HepG2 (cell line): ENCODE data around the gene PEBP1. TPM values are rescaled to one million over a fixed set of nuclear protein-coding genes. Genes with fewer than 3 reads are reported as not detected.

ENCODE experiments used
- CEBPG ChIP-seq: IDR thresholded peaks from 2 replicates; pipeline ENCODE4 v1.6.1; 2016
- CREB1 ChIP-seq, 2 experiments: fragments of 450-650 bp in 1 of 2; IDR thresholded peaks; 2 replicates each; pipeline ENCODE4 v1.6.1; 2016 to 2017; ENCODE audit warnings: control low read depth in 1 of 2, mild to moderate bottlenecking in 1 of 2, missing compliant biosample characterization in 1 of 2, missing genetic modification characterization in 1 of 2
- HNF4G ChIP-seq, 2 experiments: sonication (generic) in 1 of 2; formaldehyde crosslinking in 1 of 2; IDR thresholded peaks; 2 replicates each; pipeline versions ENCODE4 v1.4.0 to v1.6.1; 2011 to 2020; ENCODE audit warnings: borderline replicate concordance in 2 of 2, low read depth in 2 of 2, mild to moderate bottlenecking in 2 of 2, low read length in 1 of 2, missing genetic modification reagents in 1 of 2, moderate library complexity in 1 of 2
- JUND ChIP-seq: sonication (generic); formaldehyde crosslinking; IDR thresholded peaks from 2 replicates; pipeline ENCODE4 v1.8.0; 2022; ENCODE audit warnings: mild to moderate bottlenecking, missing genetic modification reagents
- MTA1 ChIP-seq: sonication (generic); formaldehyde crosslinking; IDR thresholded peaks from 2 replicates; pipeline ENCODE4 v1.4.0; 2020; ENCODE audit warnings: missing genetic modification reagents, mild to moderate bottlenecking, borderline replicate concordance
- NRL ChIP-seq: sonication (generic); formaldehyde crosslinking; IDR thresholded peaks from 2 replicates; pipeline ENCODE4 v1.5.0; 2020; ENCODE audit warnings: missing genetic modification reagents, mild to moderate bottlenecking, moderate library complexity, borderline replicate concordance
- RARG ChIP-seq: sonication (generic); formaldehyde crosslinking; IDR thresholded peaks from 2 replicates; pipeline ENCODE4 v1.4.0; 2020; ENCODE audit warnings: low read depth, mild to moderate bottlenecking, missing genetic modification reagents
- SATB2 ChIP-seq: sonication (generic); formaldehyde crosslinking; IDR thresholded peaks from 2 replicates; pipeline ENCODE4 v1.5.0; 2020; ENCODE audit warnings: missing genetic modification reagents
- SNRNP70 ChIP-seq: fragments of 200-400 bp; formaldehyde crosslinking; IDR thresholded peaks from 2 replicates; pipeline ENCODE4 v1.6.1; 2017; ENCODE audit warnings: mild to moderate bottlenecking, low read depth, low read length, moderate library complexity
- ZBTB7B ChIP-seq: sonication (generic); formaldehyde crosslinking; IDR thresholded peaks from 2 replicates; pipeline ENCODE4 v1.4.0; 2020; ENCODE audit warnings: missing genetic modification reagents
- ZFP82 ChIP-seq: sonication (generic); formaldehyde crosslinking; IDR thresholded peaks from 2 replicates; pipeline ENCODE4 v1.5.1; 2020; ENCODE audit warnings: mild to moderate bottlenecking, missing genetic modification reagents, borderline replicate concordance
- ZMYM3 ChIP-seq: sonication (generic); formaldehyde crosslinking; IDR thresholded peaks from 2 replicates; pipeline ENCODE4 v1.5.1; 2020; ENCODE audit warnings: mild to moderate bottlenecking, missing genetic modification reagents
- ZNF230 ChIP-seq: sonication (generic); formaldehyde crosslinking; IDR thresholded peaks from 2 replicates; pipeline ENCODE4 v1.4.0; 2020; ENCODE audit warnings: mild to moderate bottlenecking, missing genetic modification reagents
- ZNF337 ChIP-seq: sonication (generic); formaldehyde crosslinking; IDR thresholded peaks from 2 replicates; pipeline ENCODE4 v1.5.1; 2020; ENCODE audit warnings: missing genetic modification reagents, low read depth, mild to moderate bottlenecking, borderline replicate concordance
- ZNF598 ChIP-seq: sonication (generic); formaldehyde crosslinking; IDR thresholded peaks from 2 replicates; pipeline ENCODE4 v1.5.1; 2020; ENCODE audit warnings: mild to moderate bottlenecking, missing genetic modification reagents, borderline replicate concordance
- ZNF713 ChIP-seq: sonication (generic); formaldehyde crosslinking; IDR thresholded peaks from 2 replicates; pipeline ENCODE4 v1.4.0; 2020; ENCODE audit warnings: mild to moderate bottlenecking, missing genetic modification reagents
- ZNF746 ChIP-seq: sonication (generic); formaldehyde crosslinking; IDR thresholded peaks from 2 replicates; pipeline ENCODE4 v1.8.0; 2022; ENCODE audit warnings: mild to moderate bottlenecking, missing genetic modification reagents
- ZNF75D ChIP-seq: sonication (generic); formaldehyde crosslinking; IDR thresholded peaks from 2 replicates; pipeline ENCODE4 v1.8.1; 2023; ENCODE audit warnings: missing genetic modification reagents, mild to moderate bottlenecking, borderline replicate concordance
- ZNF781 ChIP-seq: sonication (generic); formaldehyde crosslinking; IDR thresholded peaks from 2 replicates; pipeline ENCODE4 v1.5.1; 2020; ENCODE audit warnings: borderline replicate concordance, mild to moderate bottlenecking, missing genetic modification reagents; ENCODE audit errors: not compliant biosample characterization
- polyA plus RNA-seq, 8 experiments: library from polyadenylated mRNA; depleted of rRNA in 3 of 8; stranded (reverse) in 7 of 8; unstranded in 1 of 8; fragments of >200 nt; fragmentation: Illumina TruSeq in 4 of 8; extraction: Trizol in 4 of 8; gene quantifications; 2 replicates each; pipeline versions ENCODE4 v1.2.1 to v1.2.3, GENCODE V29; 2011 to 2016; ENCODE audit warnings: low read depth in 4 of 8, missing spikeins in 1 of 8, mixed read lengths in 1 of 8; ENCODE audit not compliant: insufficient read depth in 1 of 8
- total RNA-seq, 5 experiments: library from RNA; depleted of rRNA; stranded (reverse); fragments of >200 nt; fragmentation: Illumina TruSeq; extraction: Trizol; gene quantifications; 2 replicates each; pipeline ENCODE4 v1.2.3, GENCODE V29; 2016; ENCODE audit warnings: low read depth in 1 of 5
- TF ChIP-seq, protein P1 (sequence below): sonication (generic); formaldehyde crosslinking; IDR thresholded peaks from 2 replicates; pipeline ENCODE4 v1.5.0; 2020; ENCODE audit warnings: mild to moderate bottlenecking, missing genetic modification reagents, moderate library complexity
- TF ChIP-seq, protein P2 (sequence below): sonication (generic); formaldehyde crosslinking; IDR thresholded peaks from 2 replicates; pipeline ENCODE4 v1.5.0; 2020; ENCODE audit warnings: mild to moderate bottlenecking, missing genetic modification reagents, borderline replicate concordance
- TF ChIP-seq, protein P3 (sequence below): sonication (generic); formaldehyde crosslinking; IDR thresholded peaks from 2 replicates; pipeline ENCODE4 v1.5.1; 2020; ENCODE audit warnings: mild to moderate bottlenecking, missing genetic modification reagents, moderate library complexity
- TF ChIP-seq, protein P4 (sequence below): sonication (generic); formaldehyde crosslinking; conservative IDR thresholded peaks from 2 replicates; pipeline ENCODE4 v1.4.0; 2020; ENCODE audit warnings: missing genetic modification reagents

The PEBP1 gene
- total and polyA plus RNA-seq, 2 of the 13 experiments (the other 11 are each of a cell fraction or from before 2014, with no cell fraction given) = 538 to 1,505 TPM

DNA sequence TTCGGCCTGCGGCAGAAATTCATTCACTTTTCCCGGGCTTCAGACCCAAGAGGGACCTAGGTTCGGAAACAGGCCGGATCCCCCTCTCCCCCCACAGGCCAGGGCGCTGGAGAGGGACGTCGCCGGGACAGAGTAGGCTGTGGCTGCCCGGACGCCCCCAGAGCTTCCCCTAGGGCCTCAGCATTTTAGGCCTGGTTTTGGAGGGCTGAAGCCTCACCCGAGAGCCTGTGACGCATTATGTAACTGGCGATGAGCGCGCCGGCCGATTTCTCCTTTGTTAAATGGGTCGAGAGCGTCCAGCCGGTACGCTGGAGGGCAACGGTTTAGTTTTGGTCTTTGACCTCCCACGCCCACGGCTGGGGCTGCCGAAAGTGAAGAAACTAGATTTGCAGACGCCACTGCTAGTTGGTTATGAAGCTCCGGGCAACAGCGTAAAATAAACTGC, 657 bp downstream of the PEBP1 start (continued):
- TF ChIP-seq, protein P1, sequence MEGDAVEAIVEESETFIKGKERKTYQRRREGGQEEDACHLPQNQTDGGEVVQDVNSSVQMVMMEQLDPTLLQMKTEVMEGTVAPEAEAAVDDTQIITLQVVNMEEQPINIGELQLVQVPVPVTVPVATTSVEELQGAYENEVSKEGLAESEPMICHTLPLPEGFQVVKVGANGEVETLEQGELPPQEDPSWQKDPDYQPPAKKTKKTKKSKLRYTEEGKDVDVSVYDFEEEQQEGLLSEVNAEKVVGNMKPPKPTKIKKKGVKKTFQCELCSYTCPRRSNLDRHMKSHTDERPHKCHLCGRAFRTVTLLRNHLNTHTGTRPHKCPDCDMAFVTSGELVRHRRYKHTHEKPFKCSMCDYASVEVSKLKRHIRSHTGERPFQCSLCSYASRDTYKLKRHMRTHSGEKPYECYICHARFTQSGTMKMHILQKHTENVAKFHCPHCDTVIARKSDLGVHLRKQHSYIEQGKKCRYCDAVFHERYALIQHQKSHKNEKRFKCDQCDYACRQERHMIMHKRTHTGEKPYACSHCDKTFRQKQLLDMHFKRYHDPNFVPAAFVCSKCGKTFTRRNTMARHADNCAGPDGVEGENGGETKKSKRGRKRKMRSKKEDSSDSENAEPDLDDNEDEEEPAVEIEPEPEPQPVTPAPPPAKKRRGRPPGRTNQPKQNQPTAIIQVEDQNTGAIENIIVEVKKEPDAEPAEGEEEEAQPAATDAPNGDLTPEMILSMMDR (CRISPR knock-in tag) = no peak
- TF ChIP-seq, protein P2, sequence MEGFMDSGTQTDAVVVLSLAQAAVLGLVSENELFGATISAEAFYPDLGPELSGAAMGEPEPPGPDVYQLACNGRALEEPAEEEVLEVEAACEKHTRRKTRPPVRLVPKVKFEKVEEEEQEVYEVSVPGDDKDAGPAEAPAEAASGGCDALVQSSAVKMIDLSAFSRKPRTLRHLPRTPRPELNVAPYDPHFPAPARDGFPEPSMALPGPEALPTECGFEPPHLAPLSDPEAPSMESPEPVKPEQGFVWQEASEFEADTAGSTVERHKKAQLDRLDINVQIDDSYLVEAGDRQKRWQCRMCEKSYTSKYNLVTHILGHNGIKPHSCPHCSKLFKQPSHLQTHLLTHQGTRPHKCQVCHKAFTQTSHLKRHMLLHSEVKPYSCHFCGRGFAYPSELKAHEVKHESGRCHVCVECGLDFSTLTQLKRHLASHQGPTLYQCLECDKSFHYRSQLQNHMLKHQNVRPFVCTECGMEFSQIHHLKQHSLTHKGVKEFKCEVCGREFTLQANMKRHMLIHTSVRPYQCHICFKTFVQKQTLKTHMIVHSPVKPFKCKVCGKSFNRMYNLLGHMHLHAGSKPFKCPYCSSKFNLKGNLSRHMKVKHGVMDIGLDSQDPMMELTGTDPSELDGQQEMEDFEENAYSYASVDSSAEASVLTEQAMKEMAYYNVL (CRISPR knock-in tag) = no peak
- TF ChIP-seq ZFP82 (CRISPR knock-in tag) (peak; percentile 13; the same call in 1 of the 2 replicates), ZMYM3 (CRISPR knock-in tag) (no peak), SNRNP70 (no peak), SATB2 (CRISPR knock-in tag) (no peak), CREB1 (IDR thresholded peaks at IDR 0.05) (no peak), CREB1 (CRISPR knock-in tag; IDR thresholded peaks at IDR 0.05) (no peak), ZNF230 (CRISPR knock-in tag) (no peak), JUND (CRISPR knock-in tag) (no peak), ZNF713 (CRISPR knock-in tag) (0 out of 2 replicates have a peak, but pooled peaks have one; percentile 4), ZBTB7B (CRISPR knock-in tag) (no peak), RARG (CRISPR knock-in tag) (no peak), ZNF75D (no peak), HNF4G (IDR thresholded peaks at IDR 0.05; ENCODE audit: borderline replicate concordance, low read depth, low read length) (peak; percentile 57; the same call in 1 of the 2 replicates), HNF4G (CRISPR knock-in tag; IDR thresholded peaks at IDR 0.05; ENCODE audit: borderline replicate concordance, low read depth) (no peak), MTA1 (no peak), ZNF337 (no peak), ZNF598 (CRISPR knock-in tag) (no peak), ZNF746 (no peak), CEBPG (CRISPR knock-in tag) (no peak), ZNF781 (CRISPR knock-in tag) (no peak), NRL (CRISPR knock-in tag) (no peak)
- TF ChIP-seq, protein P3, sequence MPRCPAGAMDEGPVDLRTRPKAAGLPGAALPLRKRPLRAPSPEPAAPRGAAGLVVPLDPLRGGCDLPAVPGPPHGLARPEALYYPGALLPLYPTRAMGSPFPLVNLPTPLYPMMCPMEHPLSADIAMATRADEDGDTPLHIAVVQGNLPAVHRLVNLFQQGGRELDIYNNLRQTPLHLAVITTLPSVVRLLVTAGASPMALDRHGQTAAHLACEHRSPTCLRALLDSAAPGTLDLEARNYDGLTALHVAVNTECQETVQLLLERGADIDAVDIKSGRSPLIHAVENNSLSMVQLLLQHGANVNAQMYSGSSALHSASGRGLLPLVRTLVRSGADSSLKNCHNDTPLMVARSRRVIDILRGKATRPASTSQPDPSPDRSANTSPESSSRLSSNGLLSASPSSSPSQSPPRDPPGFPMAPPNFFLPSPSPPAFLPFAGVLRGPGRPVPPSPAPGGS = 0 out of 2 replicates have a peak, but pooled peaks have one; percentile 2
- TF ChIP-seq, protein P4, sequence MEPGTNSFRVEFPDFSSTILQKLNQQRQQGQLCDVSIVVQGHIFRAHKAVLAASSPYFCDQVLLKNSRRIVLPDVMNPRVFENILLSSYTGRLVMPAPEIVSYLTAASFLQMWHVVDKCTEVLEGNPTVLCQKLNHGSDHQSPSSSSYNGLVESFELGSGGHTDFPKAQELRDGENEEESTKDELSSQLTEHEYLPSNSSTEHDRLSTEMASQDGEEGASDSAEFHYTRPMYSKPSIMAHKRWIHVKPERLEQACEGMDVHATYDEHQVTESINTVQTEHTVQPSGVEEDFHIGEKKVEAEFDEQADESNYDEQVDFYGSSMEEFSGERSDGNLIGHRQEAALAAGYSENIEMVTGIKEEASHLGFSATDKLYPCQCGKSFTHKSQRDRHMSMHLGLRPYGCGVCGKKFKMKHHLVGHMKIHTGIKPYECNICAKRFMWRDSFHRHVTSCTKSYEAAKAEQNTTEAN (CRISPR knock-in tag) = 0 out of 2 replicates have a peak, but pooled peaks have one; percentile 27
